GM12872 (cell line): ENCODE measurements around the gene WNT9B.

Source experiments
- TF ChIP-seq, protein P1 (sequence below): IDR thresholded peaks from 3 replicates; pipeline ENCODE4 v1.5.1; 2011; ENCODE audit warnings: low read depth, mild to moderate bottlenecking, low read length, moderate library complexity; ENCODE audit not compliant: insufficient read depth

The WNT9B gene

DNA sequence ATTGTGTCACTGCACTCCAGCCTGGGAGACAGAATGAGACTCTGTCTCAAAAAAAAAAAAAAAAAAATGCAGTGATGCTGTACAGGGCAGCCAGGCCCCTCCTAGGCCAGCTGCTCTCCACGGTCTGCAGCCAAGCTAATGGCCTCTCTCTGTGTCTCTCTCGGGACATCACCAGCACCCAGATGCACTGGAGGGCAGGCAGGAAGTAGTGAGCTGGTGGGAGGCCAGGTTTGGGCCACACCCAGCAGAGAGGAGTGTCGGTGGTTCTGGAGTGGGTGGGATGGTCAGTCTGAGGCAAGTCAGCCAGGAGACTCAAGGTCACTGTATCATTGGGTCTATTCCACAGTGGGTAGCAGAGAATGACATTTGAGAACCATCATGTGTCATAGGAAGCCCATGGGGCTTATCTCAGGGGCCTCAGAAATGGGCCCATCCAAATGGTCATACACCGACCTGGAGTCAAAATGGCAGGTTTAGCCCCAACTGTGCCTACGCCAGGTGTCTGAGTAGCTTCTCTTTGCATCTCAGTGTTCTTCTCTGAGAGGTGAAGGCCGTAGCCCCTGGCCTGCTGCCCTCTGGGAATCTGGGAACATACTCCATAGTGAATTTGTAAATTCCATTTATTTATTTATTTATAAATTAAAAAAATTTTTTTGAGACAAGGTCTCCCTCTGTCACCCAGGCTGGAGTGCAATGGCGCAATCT lies 22.7 kb downstream of the WNT9B start:
- TF ChIP-seq, protein P1, sequence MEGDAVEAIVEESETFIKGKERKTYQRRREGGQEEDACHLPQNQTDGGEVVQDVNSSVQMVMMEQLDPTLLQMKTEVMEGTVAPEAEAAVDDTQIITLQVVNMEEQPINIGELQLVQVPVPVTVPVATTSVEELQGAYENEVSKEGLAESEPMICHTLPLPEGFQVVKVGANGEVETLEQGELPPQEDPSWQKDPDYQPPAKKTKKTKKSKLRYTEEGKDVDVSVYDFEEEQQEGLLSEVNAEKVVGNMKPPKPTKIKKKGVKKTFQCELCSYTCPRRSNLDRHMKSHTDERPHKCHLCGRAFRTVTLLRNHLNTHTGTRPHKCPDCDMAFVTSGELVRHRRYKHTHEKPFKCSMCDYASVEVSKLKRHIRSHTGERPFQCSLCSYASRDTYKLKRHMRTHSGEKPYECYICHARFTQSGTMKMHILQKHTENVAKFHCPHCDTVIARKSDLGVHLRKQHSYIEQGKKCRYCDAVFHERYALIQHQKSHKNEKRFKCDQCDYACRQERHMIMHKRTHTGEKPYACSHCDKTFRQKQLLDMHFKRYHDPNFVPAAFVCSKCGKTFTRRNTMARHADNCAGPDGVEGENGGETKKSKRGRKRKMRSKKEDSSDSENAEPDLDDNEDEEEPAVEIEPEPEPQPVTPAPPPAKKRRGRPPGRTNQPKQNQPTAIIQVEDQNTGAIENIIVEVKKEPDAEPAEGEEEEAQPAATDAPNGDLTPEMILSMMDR = no peak

DNA sequence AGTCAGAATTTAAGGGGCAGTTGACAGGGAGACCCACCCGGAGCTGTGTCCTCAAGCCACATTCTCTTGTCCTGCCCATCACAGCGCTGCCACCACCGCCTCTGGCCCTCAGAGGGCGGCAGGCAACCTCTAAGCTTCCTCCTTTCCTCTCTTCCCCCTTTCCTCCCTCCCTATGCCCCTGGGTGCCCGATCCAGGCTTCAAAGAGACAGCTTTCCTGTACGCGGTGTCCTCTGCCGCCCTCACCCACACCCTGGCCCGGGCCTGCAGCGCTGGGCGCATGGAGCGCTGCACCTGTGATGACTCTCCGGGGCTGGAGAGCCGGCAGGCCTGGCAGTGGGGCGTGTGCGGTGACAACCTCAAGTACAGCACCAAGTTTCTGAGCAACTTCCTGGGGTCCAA lies 23.5 kb downstream of the WNT9B start:
- TF ChIP-seq, protein P1 = no peak

DNA sequence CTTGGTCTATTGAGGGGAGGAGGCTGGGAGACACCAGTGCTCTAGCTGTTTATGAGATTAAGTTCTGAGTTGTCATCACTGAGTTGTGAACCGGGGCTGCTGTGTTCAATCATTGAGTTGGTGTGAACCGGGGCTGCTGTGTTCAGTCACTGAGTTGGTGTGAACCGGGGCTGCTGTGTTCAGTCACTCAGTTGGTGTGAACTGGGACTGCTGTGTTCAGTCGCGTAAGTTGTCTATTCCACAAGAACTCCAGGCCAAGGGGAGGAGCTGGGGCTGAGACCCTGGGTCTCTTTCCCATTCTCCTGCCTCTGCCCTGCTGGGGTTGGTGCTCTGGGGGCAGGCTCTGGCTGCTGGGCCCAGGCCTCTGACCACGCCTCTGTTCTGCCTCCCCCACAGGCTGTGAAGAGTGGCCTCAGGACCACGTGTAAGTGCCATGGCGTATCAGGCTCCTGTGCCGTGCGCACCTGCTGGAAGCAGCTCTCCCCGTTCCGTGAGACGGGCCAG lies 24.5 kb downstream of the WNT9B start:
- TF ChIP-seq, protein P1 = no peak

DNA sequence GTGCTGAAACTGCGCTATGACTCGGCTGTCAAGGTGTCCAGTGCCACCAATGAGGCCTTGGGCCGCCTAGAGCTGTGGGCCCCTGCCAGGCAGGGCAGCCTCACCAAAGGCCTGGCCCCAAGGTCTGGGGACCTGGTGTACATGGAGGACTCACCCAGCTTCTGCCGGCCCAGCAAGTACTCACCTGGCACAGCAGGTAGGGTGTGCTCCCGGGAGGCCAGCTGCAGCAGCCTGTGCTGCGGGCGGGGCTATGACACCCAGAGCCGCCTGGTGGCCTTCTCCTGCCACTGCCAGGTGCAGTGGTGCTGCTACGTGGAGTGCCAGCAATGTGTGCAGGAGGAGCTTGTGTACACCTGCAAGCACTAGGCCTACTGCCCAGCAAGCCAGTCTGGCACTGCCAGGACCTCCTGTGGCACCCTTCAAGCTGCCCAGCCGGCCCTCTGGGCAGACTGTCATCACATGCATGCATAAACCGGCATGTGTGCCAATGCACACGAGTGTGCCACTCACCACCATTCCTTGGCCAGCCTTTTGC lies 25.0 kb downstream of the WNT9B start:
- TF ChIP-seq, protein P1 = peak; percentile 82

DNA sequence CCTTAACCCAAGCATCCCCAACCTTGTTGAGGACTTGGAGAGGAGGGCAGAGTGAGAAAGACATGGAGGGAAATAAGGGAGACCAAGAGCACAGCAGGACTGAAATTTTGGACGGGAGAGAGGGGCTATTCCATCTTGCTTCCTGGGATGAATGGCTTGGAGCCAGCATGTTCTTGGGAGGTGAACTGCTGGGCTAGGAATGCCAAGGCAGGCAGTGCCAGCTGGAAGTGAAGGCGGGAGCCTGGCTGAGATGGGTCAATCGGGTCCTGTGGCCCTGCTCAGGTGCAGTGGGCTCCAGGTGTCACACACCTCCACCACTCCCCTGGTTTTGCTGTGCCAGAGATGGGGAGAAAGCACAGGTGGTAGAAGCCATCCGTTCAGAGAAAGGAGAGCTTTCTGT lies 25.5 kb downstream of the WNT9B start:
- TF ChIP-seq, protein P1 = no peak

DNA sequence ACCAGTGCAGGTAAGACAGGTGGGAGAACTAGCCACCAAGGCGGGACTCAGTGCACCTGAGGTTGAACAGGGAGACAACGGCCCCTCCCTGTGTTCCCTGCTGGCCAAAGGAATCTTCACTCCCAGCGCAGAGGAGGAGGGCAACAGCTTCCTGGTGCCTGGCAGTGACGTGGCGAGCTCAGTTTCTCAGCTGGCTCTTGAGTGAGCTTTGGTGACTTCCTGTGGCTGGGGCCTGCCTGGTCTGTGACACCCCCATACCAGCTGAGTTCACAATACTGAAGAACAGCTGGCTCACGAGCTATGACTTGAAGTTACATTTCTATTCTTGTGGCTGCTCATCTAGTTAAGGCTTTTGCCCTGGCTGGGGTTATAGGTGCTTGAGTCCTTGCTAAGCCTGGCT lies 26.1 kb downstream of the WNT9B start:
- TF ChIP-seq, protein P1 = no peak

DNA sequence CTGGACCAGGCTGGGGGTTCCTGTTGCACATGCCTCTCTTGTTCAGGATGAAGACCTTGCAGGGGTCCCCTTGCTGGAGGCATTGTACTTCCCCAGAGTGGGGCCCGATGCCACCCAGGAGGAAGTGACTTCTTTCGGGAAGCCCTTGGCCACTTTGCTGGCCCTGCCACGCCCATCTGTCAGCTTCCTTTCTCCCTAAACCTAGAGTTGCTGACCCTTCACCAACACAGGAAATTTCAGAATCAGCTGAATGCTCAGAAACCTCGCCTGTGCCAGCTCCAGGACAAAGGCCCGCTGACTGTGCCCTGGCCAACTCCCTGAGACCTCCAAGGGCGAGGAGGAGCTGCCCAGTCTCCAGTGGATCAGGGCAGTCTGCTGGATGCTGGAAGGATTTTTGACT lies 26.7 kb downstream of the WNT9B start:
- TF ChIP-seq, protein P1 = no peak
